Spleen (tissue), 7 donors: ENCODE data around the gene HHIP.

ENCODE experiments used
- CTCF ChIP-seq, 11 experiments: fragments of 200-600 bp in 7 of 11; fragments of 450-650 bp in 4 of 11; sonication (generic) in 4 of 11; IDR thresholded peaks in 8 of 11; conservative IDR thresholded peaks in 3 of 11; 1 replicate in 7 of 11; 2 replicates in 4 of 11; pipeline versions ENCODE4 v1.4.0 to v1.8.0; 2016 to 2021; ENCODE audit warnings: antibody characterized with exemption in 11 of 11, inconsistent platforms in 4 of 11, mild to moderate bottlenecking in 1 of 11
- POLR2A ChIP-seq, 3 donors: fragments of 450-650 bp; IDR thresholded peaks; one replicate each; pipeline ENCODE4 v1.5.1; 2017; ENCODE audit warnings: antibody characterized with exemption in 3 of 3, mild to moderate bottlenecking in 1 of 3
- POLR2AphosphoS5 ChIP-seq, 3 donors: sonication (generic); formaldehyde crosslinking; IDR thresholded peaks; one replicate each; pipeline ENCODE4 v1.5.1; 2017; ENCODE audit warnings: antibody characterized with exemption in 3 of 3
- donor health status: DM: no; HTN: no; CAD: no; lungs with moderate emphysema.
- donor health status: DM: no; HTN: no; CAD: no.
- donor health status: DM: no; HTN: no; CAD: no.

- TF ChIP-seq POLR2AphosphoS5 (IDR thresholded peaks at IDR 0.05) = no peak
- TF ChIP-seq CTCF (IDR thresholded peaks at IDR 0.05 in 8 of 11, conservative IDR thresholded peaks at IDR 0.05 in 3 of 11) = no peak
- no peak for TF ChIP-seq POLR2A (IDR thresholded peaks at IDR 0.05)
These were observed 30.9 kb upstream of the HHIP start for GRCh38 chr4:144614850-144615585.
